ENCODE results near the gene GOLGA7B. TPM values are rescaled to one million over a fixed set of nuclear protein-coding genes. Genes with fewer than 3 reads are reported as not detected.

The GOLGA7B gene
- 0.21 and 0.34 TPM in 2 replicates for total RNA-seq

DNA sequence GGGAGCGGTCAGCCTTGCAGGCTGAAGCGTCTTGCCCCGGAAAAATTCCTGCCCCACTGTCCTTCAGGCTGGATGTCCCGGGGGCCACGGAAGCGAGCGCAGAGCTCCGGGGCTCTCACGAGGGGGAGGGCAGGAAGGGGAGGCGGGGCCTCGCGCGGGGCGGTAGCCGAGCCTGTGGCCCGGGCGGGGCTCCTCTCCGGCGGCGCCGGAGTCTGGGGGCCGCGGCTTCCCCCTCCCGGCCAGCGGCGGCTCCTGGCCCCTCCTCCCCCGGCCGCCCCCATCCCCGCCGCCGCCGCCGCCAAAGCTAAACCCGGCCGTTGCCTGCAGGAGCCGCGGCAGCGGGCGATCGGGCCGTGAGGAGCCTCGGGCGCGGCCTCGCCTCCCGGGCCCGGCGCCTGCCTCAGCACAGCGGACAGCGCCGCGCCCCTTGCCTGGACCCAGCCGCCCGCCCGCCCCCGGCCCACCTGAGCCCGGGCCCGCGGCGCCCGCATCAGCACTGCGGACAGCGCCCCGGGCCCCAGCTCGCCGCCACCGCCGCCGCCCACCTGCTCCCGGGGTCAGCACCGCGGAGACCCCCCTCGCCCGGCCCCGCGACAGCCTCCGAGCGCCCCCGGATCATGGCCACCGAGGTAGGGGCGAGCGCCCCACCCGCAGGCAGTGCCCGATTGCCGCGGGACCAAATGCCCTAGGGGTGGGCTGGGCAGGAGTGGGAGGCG is at the start of gene GOLGA7B:
Gene GOLGA7B (plus strand): TSS at position 157 of the 716 bp plus-strand sequence. CDS start 461 bp downstream, at position 618.

Other genes starting within 250 kb of the GOLGA7B start
- 10.0 and 11.3 TPM in 2 replicates for gene MORN4, start 216.3 kb upstream of the GOLGA7B start, total RNA-seq
- 37.3 and 51.8 TPM in 2 replicates for gene PI4K2A, start 209.2 kb upstream of the GOLGA7B start, total RNA-seq
- 48.2 and 104 TPM in 2 replicates for gene AVPI1, start 162.6 kb upstream of the GOLGA7B start, total RNA-seq
- gene MARVELD1, start 136.1 kb upstream of the GOLGA7B start, total RNA-seq, result 2.4 and 7.5 TPM in 2 replicates
- 17.4 and 27.4 TPM in 2 replicates for gene ZFYVE27, start 112.7 kb upstream of the GOLGA7B start, total RNA-seq
- not detected in 2 replicates for gene SFRP5, start 77.8 kb upstream of the GOLGA7B start, total RNA-seq
- gene CRTAC1, start 180.8 kb downstream of the GOLGA7B start, total RNA-seq, result 0.14 TPM in 1 of 2 replicates, not detected in the other

Measured in nasal cavity respiratory epithelium epithelial cell of viscerocranial mucosa (primary cell).